Mucosa of gallbladder (tissue), 1 donor: ENCODE results near the gene SLC41A1. TPM values are rescaled to one million over a fixed set of nuclear protein-coding genes. Genes with fewer than 3 reads are reported as not detected.
A peak's percentile ranks its signal among the peaks of the same experiment; 100 is the strongest.

Source experiments
- DNase-seq: peaks from one replicate; pipeline ENCODE4 v3.0.0-alpha.2; 2020; ENCODE audit warnings: low spot score
- total RNA-seq: library from RNA; stranded (reverse); gene quantifications from one replicate; pipeline ENCODE4 v1.2.1, GENCODE V29; 2021
- donor health status: DM: no; HTN: no; CAD: no.

The SLC41A1 gene
- total RNA-seq, 1 donor from 2014 or later: 40.5 TPM

- no peak for DNase-seq
Measured at GRCh38 chr1:205822397-205822796, 9.4 kb upstream of the SLC41A1 start.

GRCh38 chr1:205817988-205818387 lies 5.0 kb upstream of the SLC41A1 start:
- DNase-seq: no peak

GRCh38 chr1:205817364-205817763 lies 4.4 kb upstream of the SLC41A1 start:
- no peak for DNase-seq

GRCh38 chr1:205813755-205814058 lies 709 bp upstream of the SLC41A1 start:
- DNase-seq: no peak

GRCh38 chr1:205812271-205812877 lies 624 bp downstream of the SLC41A1 start:
- DNase-seq: no peak

- no peak for DNase-seq
Measured at GRCh38 chr1:205811660-205812059, 1.3 kb downstream of the SLC41A1 start.

GRCh38 chr1:205810448-205811157 lies 2.4 kb downstream of the SLC41A1 start:
- no peak for DNase-seq

- DNase-seq: no peak
Measured at GRCh38 chr1:205809942-205810345, 3.1 kb downstream of the SLC41A1 start.

GRCh38 chr1:205809469-205809868 lies 3.5 kb downstream of the SLC41A1 start:
- DNase-seq: no peak

GRCh38 chr1:205805082-205805711 lies 7.8 kb downstream of the SLC41A1 start:
- no peak for DNase-seq

- no peak for DNase-seq
Measured at GRCh38 chr1:205804605-205805004, 8.4 kb downstream of the SLC41A1 start.

- DNase-seq: no peak
Measured at GRCh38 chr1:205803986-205804385, 9.0 kb downstream of the SLC41A1 start.

GRCh38 chr1:205802060-205802459 lies 10.9 kb downstream of the SLC41A1 start:
- DNase-seq: no peak

- DNase-seq: peak; percentile 47
Measured at GRCh38 chr1:205800981-205801703, 11.9 kb downstream of the SLC41A1 start.

GRCh38 chr1:205800427-205800826 lies 12.6 kb downstream of the SLC41A1 start:
- DNase-seq: no peak

- DNase-seq: peak; percentile 85
Measured at GRCh38 chr1:205798577-205798976, 14.4 kb downstream of the SLC41A1 start.

- no peak for DNase-seq
Measured at GRCh38 chr1:205797168-205797567, 15.8 kb downstream of the SLC41A1 start.

GRCh38 chr1:205794011-205794730 lies 18.8 kb downstream of the SLC41A1 start:
- no peak for DNase-seq

- DNase-seq: no peak
Measured at GRCh38 chr1:205792961-205793673, 19.9 kb downstream of the SLC41A1 start.

GRCh38 chr1:205792481-205792881 lies 20.5 kb downstream of the SLC41A1 start:
- no peak for DNase-seq

- peak; percentile 68 for DNase-seq
Measured at GRCh38 chr1:205791568-205792180, 21.3 kb downstream of the SLC41A1 start.
